CD4-positive, alpha-beta T cell (primary cell): ENCODE measurements around the gene ITPRID2. TPM values are rescaled to one million over a fixed set of nuclear protein-coding genes. Genes with fewer than 3 reads are reported as not detected.

Experiments
- ATAC-seq: fragments of 200-7000 bp; cut with Tn5 transposase; one replicate; pipeline ENCODE4 v1.10.0; 2022; ENCODE audit warnings: mild to moderate bottlenecking; ENCODE audit not compliant: poor library complexity
- CTCF ChIA-PET: fragments of 350-600 bp; sonication (Branson Sonifier 250); formaldehyde crosslinking; loops from one replicate; lab custom pipeline; 2021; ENCODE audit warnings: antibody characterized with exemption, inconsistent platforms; lab: Charles Lee
- POLR2A ChIA-PET: fragments of 350-600 bp; sonication (Branson Sonifier 250); formaldehyde crosslinking; loops from one replicate; lab custom pipeline; 2021; ENCODE audit warnings: antibody characterized with exemption, inconsistent platforms; lab: Charles Lee
- DNase-seq, 14 experiments: peaks; one replicate each; pipeline ENCODE4 v3.0.0-alpha.2; 2013 to 2020; ENCODE audit warnings: mixed read lengths in 2 of 14
- H3K27ac ChIP-seq, 2 donors: one replicate each; pipeline versions ENCODE4 v1.5.1 to v1.7.0; 2013; ENCODE audit warnings: low read length in 2 of 2, low read depth in 1 of 2, mild to moderate bottlenecking in 1 of 2
- H3K27me3 ChIP-seq, 2 experiments: 1 replicate in 1 of 2; 2 replicates in 1 of 2; pipeline versions ENCODE4 v1.6.1 to v1.7.0; 2013; ENCODE audit warnings: low read length in 2 of 2, control low read depth in 1 of 2, mild to moderate bottlenecking in 1 of 2, moderate library complexity in 1 of 2; ENCODE audit not compliant: insufficient read depth in 2 of 2, control insufficient read depth in 1 of 2
- H3K36me3 ChIP-seq: one replicate; pipeline ENCODE4 v1.6.1; 2013; ENCODE audit warnings: low read length, control low read depth; ENCODE audit not compliant: insufficient read depth
- H3K4me1 ChIP-seq: one replicate; pipeline ENCODE4 v1.6.1; 2013; ENCODE audit warnings: low read length, control low read depth; ENCODE audit not compliant: insufficient read depth
- H3K4me3 ChIP-seq: one replicate; pipeline ENCODE4 v1.5.1; 2013; ENCODE audit warnings: mild to moderate bottlenecking, low read length, moderate library complexity
- H3K9me3 ChIP-seq, 2 experiments: 1 replicate in 1 of 2; 2 replicates in 1 of 2; pipeline versions ENCODE4 v1.6.1 to v1.7.0; 2013; ENCODE audit warnings: low read length in 2 of 2, mild to moderate bottlenecking in 2 of 2, control low read depth in 1 of 2, moderate library complexity in 1 of 2; ENCODE audit not compliant: control insufficient read depth in 1 of 2, insufficient read depth in 1 of 2
- H3K27ac Mint-ChIP-seq: one replicate; pipeline ENCODE4 v1.8.0; 2020; ENCODE audit warnings: mixed read lengths
- H3K27me3 Mint-ChIP-seq: one replicate; pipeline ENCODE4 v1.8.0; 2021; ENCODE audit warnings: mixed read lengths
- H3K36me3 Mint-ChIP-seq: one replicate; pipeline ENCODE4 v1.8.0; 2021; ENCODE audit warnings: low read depth, mixed read lengths
- H3K4me1 Mint-ChIP-seq: one replicate; pipeline ENCODE4 v1.8.0; 2021; ENCODE audit warnings: low read depth, mixed read lengths
- H3K4me3 Mint-ChIP-seq: one replicate; pipeline ENCODE4 v1.8.0; 2020; ENCODE audit warnings: mild to moderate bottlenecking, mixed read lengths
- H3K9me3 Mint-ChIP-seq: one replicate; pipeline ENCODE4 v1.8.0; 2020; ENCODE audit warnings: mixed read lengths
- intact Hi-C, 2 experiments: fragments of 100-400 bp; cut with DNase I in 1 of 2; cut with micrococcal nuclease in 1 of 2; formaldehyde crosslinking; loops; one replicate each; pipeline versions ENCODE4 v1.15.1 to v1.9.0; 2023 to 2025; cut with DNase I, micrococcal nuclease
- total RNA-seq, 174 experiments: library from RNA in 2 of 174; stranded (reverse) in 2 of 174; gene quantifications; one replicate each; pipeline ENCODE4 v1.2.3 and lab custom pipeline; 2021 to 2026
- TF ChIP-seq, protein P1 (sequence below): fragments of 200-600 bp; IDR thresholded peaks from one replicate; pipeline ENCODE4 v1.8.0; 2022; ENCODE audit warnings: antibody characterized with exemption, mild to moderate bottlenecking

ITPRID2 gene
- total RNA-seq, 2 experiments from 2014 or later = 75.8 to 79.7 TPM

GRCh38 chr2:181944164-181944913, 52.8 kb downstream of the ITPRID2 start:
- Histone ChIP-seq H3K36me3 (no peaks in the 10 kb centered on the region), H3K4me3 (no peak overlapping the region), H3K9me3 (no peaks in the 10 kb centered on the region), H3K27me3 (no peaks in the 10 kb centered on the region), H3K4me1 (no peaks in the 10 kb centered on the region), H3K27ac (no peak overlapping the region)
- ATAC-seq (no peak), DNase-seq (no peak)
- CTCF ChIA-PET = no interaction called here
- intact Hi-C loops = no loop called here
- POLR2A ChIA-PET = no interaction called here
- Mint-ChIP-seq H3K4me1 (no peaks in the 10 kb centered on the region), H3K27ac (no peak overlapping the region), H3K4me3 (no peak overlapping the region), H3K36me3 (no peaks in the 10 kb centered on the region), H3K9me3 (no peaks in the 10 kb centered on the region), H3K27me3 (peaks cover 16% of the 10 kb centered on the region)
- TF ChIP-seq, protein P1, sequence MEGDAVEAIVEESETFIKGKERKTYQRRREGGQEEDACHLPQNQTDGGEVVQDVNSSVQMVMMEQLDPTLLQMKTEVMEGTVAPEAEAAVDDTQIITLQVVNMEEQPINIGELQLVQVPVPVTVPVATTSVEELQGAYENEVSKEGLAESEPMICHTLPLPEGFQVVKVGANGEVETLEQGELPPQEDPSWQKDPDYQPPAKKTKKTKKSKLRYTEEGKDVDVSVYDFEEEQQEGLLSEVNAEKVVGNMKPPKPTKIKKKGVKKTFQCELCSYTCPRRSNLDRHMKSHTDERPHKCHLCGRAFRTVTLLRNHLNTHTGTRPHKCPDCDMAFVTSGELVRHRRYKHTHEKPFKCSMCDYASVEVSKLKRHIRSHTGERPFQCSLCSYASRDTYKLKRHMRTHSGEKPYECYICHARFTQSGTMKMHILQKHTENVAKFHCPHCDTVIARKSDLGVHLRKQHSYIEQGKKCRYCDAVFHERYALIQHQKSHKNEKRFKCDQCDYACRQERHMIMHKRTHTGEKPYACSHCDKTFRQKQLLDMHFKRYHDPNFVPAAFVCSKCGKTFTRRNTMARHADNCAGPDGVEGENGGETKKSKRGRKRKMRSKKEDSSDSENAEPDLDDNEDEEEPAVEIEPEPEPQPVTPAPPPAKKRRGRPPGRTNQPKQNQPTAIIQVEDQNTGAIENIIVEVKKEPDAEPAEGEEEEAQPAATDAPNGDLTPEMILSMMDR = no peak

GRCh38 chr2:181944914-181945291, 53.4 kb downstream of the ITPRID2 start:
- ATAC-seq = no peak
- H3K9me3 Mint-ChIP-seq = no peaks in the 10 kb centered on the region
- no peak for DNase-seq
- no peaks in the 10 kb centered on the region for H3K4me1 Mint-ChIP-seq
- Histone ChIP-seq H3K4me3 (no peak overlapping the region), H3K36me3 (no peaks in the 10 kb centered on the region), H3K4me1 (no peaks in the 10 kb centered on the region), H3K9me3 (no peaks in the 10 kb centered on the region), H3K27me3 (no peaks in the 10 kb centered on the region), H3K27ac (no peak overlapping the region)
- H3K27me3 Mint-ChIP-seq = peaks cover 16% of the 10 kb centered on the region
- H3K4me3 Mint-ChIP-seq = no peak overlapping the region
- ChIA-PET CTCF (no interaction called here), POLR2A (no interaction called here)
- no peak overlapping the region for H3K27ac Mint-ChIP-seq
- intact Hi-C loops = no loop called here
- H3K36me3 Mint-ChIP-seq = no peaks in the 10 kb centered on the region
- TF ChIP-seq, protein P1 = no peak

- ChIA-PET CTCF (no interaction called here), POLR2A (no interaction called here)
- Histone ChIP-seq H3K4me1 (no peaks in the 10 kb centered on the region), H3K27me3 (no peaks in the 10 kb centered on the region), H3K27ac (no peak overlapping the region), H3K4me3 (no peak overlapping the region), H3K36me3 (no peaks in the 10 kb centered on the region), H3K9me3 (no peaks in the 10 kb centered on the region)
- Mint-ChIP-seq H3K27ac (no peak overlapping the region), H3K4me3 (no peak overlapping the region), H3K27me3 (peaks cover 21% of the 10 kb centered on the region), H3K36me3 (no peaks in the 10 kb centered on the region), H3K9me3 (no peaks in the 10 kb centered on the region), H3K4me1 (no peaks in the 10 kb centered on the region)
- DNase-seq = no peak
- ATAC-seq = no peak
- intact Hi-C loops = no loop called here
- TF ChIP-seq, protein P1 = no peak
Observed at GRCh38 chr2:181946444-181947127, 55.1 kb downstream of the ITPRID2 start.
